Measurements from ENCODE around the gene CCNJ. TPM values are rescaled to one million over a fixed set of nuclear protein-coding genes. Genes with fewer than 3 reads are reported as not detected.

Gene CCNJ
- total and polyA plus RNA-seq, 2 experiments from 2014 or later, result 8.2 to 12.1 TPM

DNA sequence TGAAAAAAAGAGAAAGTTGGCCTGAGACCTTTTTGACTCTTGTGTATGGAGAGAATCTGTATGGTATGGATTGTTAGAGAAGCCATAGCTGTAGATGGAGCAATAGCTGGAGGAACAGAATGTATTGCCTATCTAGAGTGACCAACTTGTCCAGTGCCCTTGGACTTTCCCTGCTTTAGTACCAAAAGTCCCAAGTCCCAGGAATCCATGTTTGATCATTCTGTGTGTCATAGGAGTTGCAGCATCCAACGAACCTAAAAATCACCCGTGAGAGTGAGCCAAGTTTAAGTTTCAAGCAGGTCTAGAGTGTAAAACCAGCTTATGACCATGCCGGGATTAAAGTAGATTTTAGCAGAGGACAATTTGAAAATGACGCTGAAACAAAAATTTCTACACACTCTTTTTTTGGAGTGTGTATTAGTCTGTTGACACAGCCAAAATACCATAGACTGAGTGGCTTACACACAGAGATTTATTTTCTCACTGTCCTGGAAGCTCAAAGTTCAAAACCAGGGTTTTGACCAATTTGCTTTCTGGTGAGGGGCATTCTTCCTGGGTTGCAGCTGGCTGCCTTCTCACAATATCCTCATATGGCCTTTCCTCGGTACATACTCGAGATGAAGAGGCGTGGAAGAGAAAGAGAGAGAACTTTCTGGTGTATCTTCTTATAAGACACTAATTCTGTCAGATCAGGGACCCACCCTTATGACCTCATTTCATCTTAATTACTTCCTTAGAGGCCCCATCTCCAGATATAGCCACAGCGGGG, 49.8 kb downstream of the CCNJ start:
- H3K36me3 ChIP-seq (replicated peaks; ENCODE audit: insufficient read depth, low read depth), result no peaks in the 10 kb centered on the region
- no peaks in the 10 kb centered on the region for H3K4me1 ChIP-seq (ENCODE audit: insufficient read depth)
- H3K4me3 ChIP-seq, result no peak overlapping the region
- H2AFZ ChIP-seq, result no peak overlapping the region
- DNase-seq (ENCODE audit: low spot score), result no peak
- no peaks in the 10 kb centered on the region for H3K79me2 ChIP-seq
- TF ChIP-seq EZH2 (IDR thresholded peaks at IDR 0.05; ENCODE audit: borderline replicate concordance), result no peak
- TF ChIP-seq CTCF (IDR thresholded peaks at IDR 0.05; ENCODE audit: poor library complexity), result no peak
- 94% methylated on average over 8 of the region's 8 CpGs for WGBS (ENCODE audit: low lambda C conversion rate, missing lambda C conversion rate)
- no peaks in the 10 kb centered on the region for H4K20me1 ChIP-seq (ENCODE audit: insufficient read depth, poor library complexity, severe bottlenecking)
- no peaks in the 10 kb centered on the region for H3K27me3 ChIP-seq
- H3K27ac ChIP-seq, result peak overlapping the region; percentile 21
- H3K4me2 ChIP-seq, result no peak overlapping the region
- no peaks in the 10 kb centered on the region for H3K9me2 ChIP-seq (replicated peaks; ENCODE audit: insufficient read depth)
- no peaks in the 10 kb centered on the region for H3K9me3 ChIP-seq (ENCODE audit: low read depth)

DNA sequence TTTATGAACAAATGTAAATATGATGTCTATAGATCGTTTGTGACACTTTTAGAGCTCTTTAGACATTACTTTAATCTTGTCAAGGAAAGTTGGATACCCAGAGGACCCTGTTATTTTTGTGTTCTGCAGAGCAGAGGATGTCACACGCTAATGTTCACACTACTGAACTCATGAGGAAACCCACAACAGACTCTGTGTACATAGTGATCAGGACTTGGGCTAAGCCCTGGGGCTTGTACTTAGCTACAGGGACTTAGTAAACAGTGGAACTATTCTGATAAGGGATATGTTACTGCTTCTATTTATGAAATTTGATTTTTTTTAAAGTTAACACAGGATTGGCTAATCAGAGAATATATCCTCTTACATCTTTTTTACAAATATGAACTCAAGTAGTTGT, 50.6 kb downstream of the CCNJ start:
- H3K4me3 ChIP-seq, result no peak overlapping the region
- H4K20me1 ChIP-seq (ENCODE audit: insufficient read depth, poor library complexity, severe bottlenecking), result no peaks in the 10 kb centered on the region
- no peak overlapping the region for H3K4me2 ChIP-seq
- no peaks in the 10 kb centered on the region for H3K9me3 ChIP-seq (ENCODE audit: low read depth)
- WGBS (ENCODE audit: low lambda C conversion rate, missing lambda C conversion rate), result 51% methylated on average over 2 of the region's 2 CpGs
- TF ChIP-seq EZH2 (IDR thresholded peaks at IDR 0.05; ENCODE audit: borderline replicate concordance), result no peak
- TF ChIP-seq CTCF (IDR thresholded peaks at IDR 0.05; ENCODE audit: poor library complexity), result no peak
- TF ChIP-seq EZH2phosphoT487 (IDR thresholded peaks at IDR 0.05; ENCODE audit: low read depth, severe bottlenecking, unreplicated experiment), result no peak
- no peaks in the 10 kb centered on the region for H3K36me3 ChIP-seq (replicated peaks; ENCODE audit: insufficient read depth, low read depth)
- H3K27ac ChIP-seq, result peak overlapping the region; percentile 21
- H2AFZ ChIP-seq, result no peak overlapping the region
- H3K27me3 ChIP-seq, result no peaks in the 10 kb centered on the region
- no peaks in the 10 kb centered on the region for H3K4me1 ChIP-seq (ENCODE audit: insufficient read depth)
- H3K79me2 ChIP-seq, result no peaks in the 10 kb centered on the region
- H3K9me2 ChIP-seq (replicated peaks; ENCODE audit: insufficient read depth), result no peaks in the 10 kb centered on the region
- peak; percentile 19 for DNase-seq (ENCODE audit: low spot score)

DNA sequence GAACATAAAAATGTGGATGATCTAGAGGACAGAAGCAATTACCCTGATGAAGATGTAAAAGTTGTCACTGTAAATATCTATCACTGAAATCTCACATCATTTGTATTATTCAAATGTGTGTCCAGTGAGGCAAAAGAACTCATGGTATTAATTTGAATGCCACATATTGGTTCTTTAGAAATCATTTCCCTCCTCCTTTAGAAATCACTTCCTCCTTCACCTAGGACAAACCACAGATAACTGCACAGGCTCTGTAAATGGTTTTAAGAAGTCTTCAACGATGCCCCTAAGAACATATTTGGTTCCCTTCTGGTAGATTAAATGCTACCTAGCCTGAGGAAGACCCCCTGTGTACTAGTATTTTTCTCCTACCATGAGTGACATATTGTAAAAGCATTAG, 53.6 kb downstream of the CCNJ start:
- Histone ChIP-seq H3K4me2 (no peak overlapping the region), H2AFZ (no peak overlapping the region), H3K27ac (no peak overlapping the region), H3K4me1 (ENCODE audit: insufficient read depth) (no peaks in the 10 kb centered on the region), H3K27me3 (no peaks in the 10 kb centered on the region), H3K36me3 (replicated peaks; ENCODE audit: insufficient read depth, low read depth) (no peaks in the 10 kb centered on the region), H3K9me3 (ENCODE audit: low read depth) (no peaks in the 10 kb centered on the region), H3K9me2 (replicated peaks; ENCODE audit: insufficient read depth) (no peaks in the 10 kb centered on the region), H3K79me2 (no peaks in the 10 kb centered on the region), H4K20me1 (ENCODE audit: insufficient read depth, poor library complexity, severe bottlenecking) (no peaks in the 10 kb centered on the region), H3K4me3 (no peak overlapping the region)
- TF ChIP-seq CTCF (IDR thresholded peaks at IDR 0.05; ENCODE audit: poor library complexity), result no peak
- TF ChIP-seq EZH2phosphoT487 (IDR thresholded peaks at IDR 0.05; ENCODE audit: low read depth, severe bottlenecking, unreplicated experiment), result no peak
- TF ChIP-seq EZH2 (IDR thresholded peaks at IDR 0.05; ENCODE audit: borderline replicate concordance), result no peak
- 82% methylated on average over 1 of the region's 1 CpG for WGBS (ENCODE audit: low lambda C conversion rate, missing lambda C conversion rate)
- no peak for DNase-seq (ENCODE audit: low spot score)
